ENCODE data around the gene BCAS1.

Gene BCAS1

DNA sequence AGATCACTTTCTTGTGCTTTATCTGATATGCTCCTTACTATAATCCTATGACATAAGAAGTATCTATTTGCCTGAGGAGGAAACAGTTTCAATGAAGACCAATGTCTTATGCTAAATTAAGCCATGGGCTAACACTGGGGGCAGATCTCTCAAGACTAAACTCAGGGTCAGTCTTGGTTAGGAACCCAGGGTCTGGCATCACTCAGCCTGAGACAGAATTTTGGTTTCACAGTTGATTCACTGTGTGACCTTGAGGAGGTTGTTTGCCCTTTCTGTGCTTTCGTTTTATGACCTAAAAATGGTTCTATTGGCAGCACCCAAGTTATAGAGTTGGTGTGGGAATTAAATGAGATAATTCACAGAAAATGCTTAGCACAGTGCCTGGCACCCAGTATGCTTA, 4.9 kb upstream of the BCAS1 start:
- no peak for DNase-seq

DNA sequence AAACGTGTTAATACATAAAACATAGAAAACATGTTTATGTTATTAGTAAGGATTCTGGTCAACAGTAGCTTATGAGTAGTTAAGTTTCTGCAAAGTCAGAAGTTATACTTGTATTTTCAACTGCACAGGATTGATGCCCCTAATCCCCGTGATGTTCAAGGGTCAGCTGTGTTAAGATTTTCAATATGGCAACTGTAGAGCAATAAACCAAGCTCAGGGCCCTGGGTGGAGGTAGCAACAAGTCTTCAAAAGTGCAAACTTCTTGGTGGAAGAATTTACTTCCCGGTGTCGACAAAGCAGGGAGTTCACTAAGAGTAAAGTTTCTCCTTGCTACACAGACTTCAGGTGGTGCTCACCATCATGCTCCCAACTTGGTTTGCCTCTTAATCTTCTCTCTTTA, 4.1 kb upstream of the BCAS1 start:
- DNase-seq = no peak

GRCh38 chr20:54073288-54073687, 2.9 kb upstream of the BCAS1 start:
- DNase-seq = no peak

- DNase-seq = no peak
These were observed 858 bp downstream of the BCAS1 start for GRCh38 chr20:54069501-54069971.

DNA sequence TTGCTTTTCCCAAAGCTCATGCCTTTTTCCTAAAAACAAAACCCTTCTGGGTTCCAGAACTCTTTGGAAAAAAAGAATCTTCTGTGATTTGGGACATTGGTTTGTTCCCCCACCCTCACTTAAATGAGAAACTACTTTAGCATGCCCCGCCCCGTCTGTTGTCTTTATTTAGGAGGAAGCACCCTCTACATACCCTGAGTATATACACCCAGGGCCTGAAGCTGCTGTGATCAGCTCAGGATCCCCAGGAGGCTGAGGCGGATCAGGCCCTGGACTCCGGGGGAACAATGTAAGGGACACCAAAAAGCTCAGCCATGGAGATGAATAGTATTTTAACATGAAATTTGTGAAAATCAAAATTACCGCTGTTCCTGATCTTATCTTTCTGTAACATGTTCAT, 1.4 kb downstream of the BCAS1 start:
- DNase-seq = no peak

GRCh38 chr20:54068495-54068894, 1.9 kb downstream of the BCAS1 start:
- DNase-seq = no peak

GRCh38 chr20:54067606-54068174, 2.7 kb downstream of the BCAS1 start:
- DNase-seq = no peak

GRCh38 chr20:54065601-54066038, 4.8 kb downstream of the BCAS1 start:
- no peak for DNase-seq

DNA sequence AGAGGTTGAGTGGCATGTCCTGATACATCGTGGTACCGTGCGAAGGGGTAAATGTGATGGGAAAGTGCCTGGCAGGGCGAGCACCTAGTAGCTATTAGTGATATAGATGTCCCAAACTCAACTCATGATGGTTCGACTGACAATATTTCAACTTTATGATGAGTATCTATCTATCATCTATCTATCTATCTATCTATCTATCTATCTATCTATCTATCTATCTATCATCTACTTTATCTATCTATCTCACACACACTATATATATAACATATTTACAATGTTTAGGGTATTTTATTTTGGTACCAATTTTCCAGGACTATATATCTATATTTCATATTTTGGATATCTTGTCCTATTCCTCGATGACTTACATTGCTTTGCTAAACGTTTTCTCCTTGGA, 5.5 kb downstream of the BCAS1 start:
- no peak for DNase-seq

DNA sequence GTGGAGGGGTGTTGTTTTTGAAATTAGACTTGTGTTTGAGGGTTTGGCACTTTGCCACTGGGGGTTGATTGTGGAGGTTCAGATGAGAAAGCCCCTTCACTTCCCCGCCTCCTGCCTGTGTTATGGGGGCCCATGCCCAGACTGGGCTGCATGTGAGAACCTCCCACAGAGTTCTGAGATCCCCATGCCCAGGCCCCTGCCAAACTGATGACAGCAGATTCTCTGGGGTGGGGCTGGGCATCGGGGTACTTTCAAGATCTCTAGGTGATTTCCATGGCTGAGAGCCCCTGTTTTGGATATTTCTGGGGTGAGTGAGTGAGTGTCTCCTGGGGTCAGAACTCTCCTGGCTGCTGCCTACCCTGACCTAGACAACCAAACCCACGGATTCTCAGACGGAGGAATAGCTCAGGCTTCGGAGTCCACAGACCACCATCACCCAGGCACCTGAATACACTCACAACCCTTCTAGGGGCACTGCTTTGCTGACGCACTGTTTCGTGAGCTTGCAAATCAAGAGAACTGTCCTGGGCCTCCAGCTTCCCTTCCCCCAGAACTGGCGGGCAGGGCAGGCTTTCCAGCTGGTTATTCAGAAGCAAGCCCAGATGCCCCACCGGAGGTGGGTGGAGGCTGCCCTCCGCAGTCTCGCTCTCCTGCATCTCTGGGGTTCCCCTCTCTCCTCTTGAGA, 6.3 kb downstream of the BCAS1 start:
- peak; percentile 45 for DNase-seq

GRCh38 chr20:54063580-54063979, 6.8 kb downstream of the BCAS1 start:
- no peak for DNase-seq

DNA sequence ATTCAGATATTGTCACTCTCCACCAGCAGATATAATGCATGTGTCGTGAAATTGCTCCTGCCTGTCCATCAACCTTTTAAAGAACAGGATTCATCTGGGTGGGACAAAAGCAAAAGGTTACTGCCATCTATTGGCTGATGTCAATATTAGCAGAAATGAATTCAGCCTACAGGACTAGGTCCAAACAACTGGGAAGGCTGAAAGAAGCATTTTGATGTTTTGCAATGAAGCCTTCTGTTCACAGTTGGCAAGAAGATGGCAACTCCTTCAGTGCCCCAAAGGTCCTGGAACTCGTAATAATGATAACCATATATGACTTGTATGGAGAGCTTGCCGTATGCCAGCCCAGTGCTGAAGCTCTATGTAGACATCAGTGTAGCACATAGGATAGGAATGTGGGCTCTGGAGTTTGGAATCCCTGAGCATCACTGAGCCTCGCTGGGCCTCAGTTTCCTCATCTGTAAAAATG, 7.5 kb downstream of the BCAS1 start:
- DNase-seq = no peak

GRCh38 chr20:54061101-54061881, 9.1 kb downstream of the BCAS1 start:
- no peak for DNase-seq

- no peak for DNase-seq
These were observed 10.6 kb downstream of the BCAS1 start for GRCh38 chr20:54059691-54060364.

DNA sequence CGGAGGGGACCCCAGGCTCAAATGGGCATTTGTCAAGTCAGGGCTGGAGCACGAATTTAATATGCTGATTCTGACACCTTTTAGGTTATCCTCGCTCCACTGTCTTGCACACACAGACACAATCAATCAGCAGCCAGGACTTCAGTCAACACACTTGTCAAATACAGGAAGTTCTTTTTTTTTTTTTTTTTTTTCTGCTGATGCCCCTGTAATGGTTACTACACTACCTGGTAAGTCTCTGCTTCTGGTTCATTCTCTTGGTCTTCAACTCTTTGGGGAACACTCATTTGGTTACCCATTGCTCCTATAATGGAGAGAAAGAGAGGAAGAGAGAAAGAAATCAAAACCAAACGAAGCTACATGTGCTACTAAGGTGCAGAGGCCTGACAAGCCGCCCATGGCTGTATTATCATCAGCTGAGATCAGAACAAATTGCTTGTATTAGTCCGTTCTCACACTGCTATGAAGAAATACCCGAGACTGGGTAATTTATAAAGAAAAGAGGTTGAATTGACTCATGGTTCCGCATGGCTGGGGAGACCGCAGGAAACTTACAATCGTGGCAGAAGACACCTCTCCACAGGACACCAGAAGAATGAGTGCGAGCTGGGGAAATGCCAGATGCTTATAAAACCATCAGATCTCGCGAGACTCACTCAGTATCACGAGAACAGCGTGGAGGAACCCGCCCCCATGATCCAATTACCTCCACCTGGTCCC, 11.8 kb downstream of the BCAS1 start:
- DNase-seq = no peak

GRCh38 chr20:54056762-54057639, 13.4 kb downstream of the BCAS1 start:
- no peak for DNase-seq

GRCh38 chr20:54054516-54054915, 15.9 kb downstream of the BCAS1 start:
- DNase-seq = no peak

- no peak for DNase-seq
These were observed 19.3 kb downstream of the BCAS1 start for GRCh38 chr20:54051068-54051467.

DNA sequence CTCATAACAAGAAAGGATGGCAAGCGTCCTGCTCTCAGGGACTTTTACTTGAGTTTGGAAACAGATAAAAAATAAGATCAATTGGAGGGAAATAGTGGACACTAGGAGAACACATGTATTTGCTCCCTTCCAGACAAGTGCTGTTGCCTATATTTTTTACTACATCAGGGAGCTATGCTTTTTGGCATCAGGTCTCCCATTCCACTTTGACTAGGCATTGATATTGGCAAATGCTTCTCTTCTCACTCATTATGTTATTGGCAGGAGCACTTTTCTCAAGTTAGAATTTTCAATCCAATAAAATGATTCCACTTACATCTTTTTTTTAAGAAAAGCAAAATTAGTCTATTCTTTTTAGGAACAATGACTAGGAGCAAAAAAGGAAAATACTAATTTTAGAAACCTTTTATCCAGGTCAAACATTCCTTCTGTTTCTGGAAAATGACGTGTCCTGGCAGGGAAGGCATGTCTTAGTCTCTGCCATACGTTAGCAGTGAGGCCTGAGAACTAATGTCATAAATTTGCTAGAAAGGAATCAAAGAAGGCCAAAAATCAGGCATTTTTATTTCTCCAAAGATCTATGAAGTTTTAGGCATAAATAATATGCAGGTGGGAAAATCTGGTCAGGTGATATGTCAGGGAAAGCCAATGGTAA, 21.4 kb downstream of the BCAS1 start:
- no peak for DNase-seq

GRCh38 chr20:54048481-54048880, 21.9 kb downstream of the BCAS1 start:
- no peak for DNase-seq

DNA sequence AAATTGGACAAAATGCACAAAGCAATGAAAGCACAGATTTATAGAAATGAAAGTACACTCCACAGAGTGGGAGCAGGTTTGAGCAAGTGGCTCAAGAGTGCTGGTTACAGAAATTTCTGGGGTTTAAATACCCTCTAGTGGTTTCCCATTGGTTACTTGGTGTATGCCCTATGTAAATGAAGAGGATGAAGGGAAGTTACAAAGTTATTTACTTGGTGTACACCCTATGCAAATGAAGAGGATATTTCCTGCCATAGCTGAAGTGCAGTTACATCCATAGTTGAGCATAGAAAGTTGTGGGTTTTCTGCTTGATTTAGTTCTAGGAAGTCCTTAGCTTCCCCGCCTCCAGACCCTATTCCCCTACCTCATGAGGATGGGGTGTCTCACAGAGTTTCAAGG, 22.7 kb downstream of the BCAS1 start:
- DNase-seq = no peak
